Parathyroid adenoma (tissue), 2 donors: ENCODE results near the gene KDM5C.

Experiments
- H2AFZ ChIP-seq: fragments of 300-600 bp; sonication (generic); one replicate; pipeline ENCODE4 v1.7.0; 2017; ENCODE audit warnings: antibody characterized with exemption, mild to moderate bottlenecking
- H3K27ac ChIP-seq: fragments of 300-600 bp; sonication (generic); one replicate; pipeline ENCODE4 v1.7.0; 2017
- H3K27me3 ChIP-seq: fragments of 300-600 bp; sonication (generic); one replicate; pipeline ENCODE4 v1.7.0; 2017; ENCODE audit warnings: low read length; ENCODE audit not compliant: control insufficient read depth, insufficient read depth
- H3K36me3 ChIP-seq: fragments of 300-600 bp; sonication (generic); one replicate; pipeline ENCODE4 v1.7.0; 2017; ENCODE audit warnings: low read length; ENCODE audit not compliant: control insufficient read depth, insufficient read depth
- H3K4me1 ChIP-seq: fragments of 300-600 bp; sonication (generic); one replicate; pipeline ENCODE4 v1.7.0; 2017; ENCODE audit warnings: control low read depth
- H3K4me2 ChIP-seq: fragments of 300-600 bp; sonication (generic); one replicate; pipeline ENCODE4 v1.7.0; 2017; ENCODE audit warnings: low read length
- H3K4me3 ChIP-seq: fragments of 300-600 bp; sonication (generic); one replicate; pipeline ENCODE4 v1.7.0; 2017; ENCODE audit warnings: low read depth, low read length
- H3K79me2 ChIP-seq: fragments of 300-600 bp; sonication (generic); one replicate; pipeline ENCODE4 v1.7.0; 2017; ENCODE audit warnings: control low read depth
- H3K9ac ChIP-seq: fragments of 300-600 bp; sonication (generic); one replicate; pipeline ENCODE4 v1.7.0; 2017; ENCODE audit warnings: mild to moderate bottlenecking
- H3K9me3 ChIP-seq: fragments of 300-600 bp; sonication (generic); one replicate; pipeline ENCODE4 v1.7.0; 2017; ENCODE audit warnings: low read length; ENCODE audit not compliant: control insufficient read depth
- TF ChIP-seq, protein P1 (sequence below): fragments of 300-600 bp; sonication (generic); IDR thresholded peaks from one replicate; pipeline ENCODE4 v1.7.0; 2017; ENCODE audit warnings: antibody characterized with exemption, mild to moderate bottlenecking
- donor health status: primary hyperparathyroidism.

KDM5C gene

DNA sequence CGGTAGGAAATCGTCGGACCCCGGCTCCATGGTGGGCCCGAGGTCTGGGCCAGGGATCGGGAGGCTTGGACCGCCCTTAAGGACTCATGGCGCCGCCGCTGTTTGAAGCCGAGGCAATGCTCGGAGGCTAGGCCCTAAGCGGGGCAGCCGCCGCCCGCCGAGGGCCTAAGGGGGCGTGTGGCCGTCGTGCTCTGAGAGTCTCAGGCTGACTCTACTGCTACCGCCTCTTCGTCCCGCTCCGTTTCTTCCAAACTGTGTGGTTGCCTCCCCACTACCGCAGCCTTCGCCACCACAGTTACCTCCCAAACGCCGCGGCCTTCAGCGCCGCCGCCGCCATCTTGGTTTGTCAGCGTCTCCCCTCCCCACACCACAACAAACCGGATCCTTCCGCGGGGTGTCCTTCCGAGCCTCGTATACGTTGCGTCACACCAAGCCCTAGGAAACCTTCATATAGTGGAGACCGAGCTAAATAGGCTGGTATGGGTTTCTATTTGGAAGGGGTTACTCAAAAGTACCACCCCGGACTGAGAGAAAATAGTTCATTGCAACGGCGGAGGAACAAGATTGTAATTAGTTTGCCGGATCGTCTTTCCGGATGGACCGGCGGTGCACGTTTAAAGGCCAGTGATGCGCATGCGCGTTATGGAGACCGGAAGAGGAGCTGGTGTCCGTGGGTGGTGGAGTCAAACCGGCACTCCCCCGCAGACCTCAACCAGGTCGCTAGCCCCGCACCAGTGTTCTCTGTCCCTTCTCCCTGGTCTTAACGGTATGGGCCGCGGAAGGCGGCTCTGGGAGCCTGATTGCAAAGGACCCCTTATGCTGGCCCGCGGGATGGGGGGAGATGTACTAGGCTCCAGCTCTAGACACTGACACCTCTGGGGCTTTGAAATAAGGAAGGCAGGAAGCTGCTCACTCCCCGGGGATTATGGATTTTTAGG lies at the start of gene KDM5C:
KDM5C (minus strand) TSS at position 348 of the 938 bp plus-strand sequence; CDS start at position 30, 318 bp downstream.
- Histone ChIP-seq H3K4me1 (no peaks in the 10 kb centered on the region), H3K79me2 (peaks cover 34% of the 10 kb centered on the region), H3K36me3 (no peaks in the 10 kb centered on the region), H3K4me3 (peak within 1 kb of the TSS; percentile 84), H3K4me2 (peak within 1 kb of the TSS; percentile 86), H3K27ac (peak within 1 kb of the TSS; percentile 95), H3K9me3 (no peaks in the 10 kb centered on the region), H2AFZ (peak within 1 kb of the TSS; percentile 91), H3K9ac (peak within 1 kb of the TSS; percentile 95), H3K27me3 (no peaks in the 10 kb centered on the region)
- TF ChIP-seq, protein P1, sequence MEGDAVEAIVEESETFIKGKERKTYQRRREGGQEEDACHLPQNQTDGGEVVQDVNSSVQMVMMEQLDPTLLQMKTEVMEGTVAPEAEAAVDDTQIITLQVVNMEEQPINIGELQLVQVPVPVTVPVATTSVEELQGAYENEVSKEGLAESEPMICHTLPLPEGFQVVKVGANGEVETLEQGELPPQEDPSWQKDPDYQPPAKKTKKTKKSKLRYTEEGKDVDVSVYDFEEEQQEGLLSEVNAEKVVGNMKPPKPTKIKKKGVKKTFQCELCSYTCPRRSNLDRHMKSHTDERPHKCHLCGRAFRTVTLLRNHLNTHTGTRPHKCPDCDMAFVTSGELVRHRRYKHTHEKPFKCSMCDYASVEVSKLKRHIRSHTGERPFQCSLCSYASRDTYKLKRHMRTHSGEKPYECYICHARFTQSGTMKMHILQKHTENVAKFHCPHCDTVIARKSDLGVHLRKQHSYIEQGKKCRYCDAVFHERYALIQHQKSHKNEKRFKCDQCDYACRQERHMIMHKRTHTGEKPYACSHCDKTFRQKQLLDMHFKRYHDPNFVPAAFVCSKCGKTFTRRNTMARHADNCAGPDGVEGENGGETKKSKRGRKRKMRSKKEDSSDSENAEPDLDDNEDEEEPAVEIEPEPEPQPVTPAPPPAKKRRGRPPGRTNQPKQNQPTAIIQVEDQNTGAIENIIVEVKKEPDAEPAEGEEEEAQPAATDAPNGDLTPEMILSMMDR, result no peak

DNA sequence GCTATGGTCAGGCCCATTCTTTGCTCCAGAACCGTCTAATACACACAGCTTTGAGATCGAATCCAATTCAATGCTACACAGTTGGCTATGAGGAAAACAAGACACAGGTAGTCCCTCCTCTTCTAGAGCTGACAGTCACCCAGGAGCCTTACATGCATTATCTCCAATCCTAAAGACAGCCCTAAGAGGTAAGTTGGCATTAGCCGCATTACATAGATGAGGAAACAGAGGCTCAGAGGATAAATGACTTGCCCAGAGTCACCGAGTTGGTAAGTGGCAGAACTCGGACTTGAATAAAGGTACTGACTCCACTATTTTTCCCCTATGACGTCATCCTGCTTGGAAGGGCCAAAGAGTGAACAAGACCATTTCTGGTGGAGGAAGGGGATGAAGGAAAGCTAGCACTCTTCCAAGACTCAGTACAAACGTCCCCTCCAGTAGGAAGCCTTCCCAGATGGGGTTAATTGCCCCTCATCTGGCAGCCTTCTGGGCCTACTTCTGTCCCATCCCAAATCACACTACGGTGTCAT lies 47.9 kb upstream of the KDM5C start:
- no peak overlapping the region for H2AFZ ChIP-seq
- no peak overlapping the region for H3K9ac ChIP-seq
- no peak overlapping the region for H3K4me2 ChIP-seq
- H3K27me3 ChIP-seq, result no peaks in the 10 kb centered on the region
- H3K79me2 ChIP-seq, result peaks cover 15% of the 10 kb centered on the region
- no peak overlapping the region for H3K4me3 ChIP-seq
- no peaks in the 10 kb centered on the region for H3K9me3 ChIP-seq
- H3K36me3 ChIP-seq, result no peaks in the 10 kb centered on the region
- H3K27ac ChIP-seq, result no peak overlapping the region
- TF ChIP-seq, protein P1, result no peak
- H3K4me1 ChIP-seq, result no peaks in the 10 kb centered on the region

DNA sequence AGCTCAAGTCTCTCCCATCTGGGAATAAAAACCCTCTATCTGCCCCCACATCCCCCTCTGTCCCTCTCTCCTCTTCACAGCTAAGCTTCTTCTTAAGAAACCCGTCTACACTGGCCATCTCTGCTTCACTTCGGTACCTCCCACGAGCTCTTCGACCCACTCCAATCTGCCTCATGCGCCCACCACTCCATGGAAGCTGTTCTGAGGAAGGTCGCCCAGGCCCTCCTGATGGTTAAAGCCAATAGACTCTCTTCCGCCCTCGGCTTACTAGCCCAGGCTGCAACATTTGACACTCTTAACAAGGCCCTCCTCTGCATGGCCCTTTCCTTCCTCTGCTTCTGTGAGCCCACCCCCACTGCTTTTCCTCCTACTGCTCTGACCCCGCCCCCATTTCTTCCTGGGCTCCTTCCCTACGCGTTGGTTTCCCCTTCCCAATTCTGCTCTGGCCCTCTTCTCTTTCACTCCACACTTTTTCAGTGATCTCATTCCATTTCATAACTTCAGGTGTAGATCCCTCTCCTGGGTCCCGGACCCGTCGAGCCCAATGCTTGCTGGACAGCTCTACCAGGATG lies 44.6 kb upstream of the KDM5C start:
- no peak overlapping the region for H3K4me3 ChIP-seq
- H3K27me3 ChIP-seq, result no peaks in the 10 kb centered on the region
- H3K9me3 ChIP-seq, result no peaks in the 10 kb centered on the region
- H3K9ac ChIP-seq, result no peak overlapping the region
- H3K4me1 ChIP-seq, result peaks cover 6% of the 10 kb centered on the region
- H3K79me2 ChIP-seq, result peaks cover 12% of the 10 kb centered on the region
- no peak overlapping the region for H2AFZ ChIP-seq
- no peak overlapping the region for H3K27ac ChIP-seq
- no peak overlapping the region for H3K4me2 ChIP-seq
- H3K36me3 ChIP-seq, result no peaks in the 10 kb centered on the region
- TF ChIP-seq, protein P1, result no peak

DNA sequence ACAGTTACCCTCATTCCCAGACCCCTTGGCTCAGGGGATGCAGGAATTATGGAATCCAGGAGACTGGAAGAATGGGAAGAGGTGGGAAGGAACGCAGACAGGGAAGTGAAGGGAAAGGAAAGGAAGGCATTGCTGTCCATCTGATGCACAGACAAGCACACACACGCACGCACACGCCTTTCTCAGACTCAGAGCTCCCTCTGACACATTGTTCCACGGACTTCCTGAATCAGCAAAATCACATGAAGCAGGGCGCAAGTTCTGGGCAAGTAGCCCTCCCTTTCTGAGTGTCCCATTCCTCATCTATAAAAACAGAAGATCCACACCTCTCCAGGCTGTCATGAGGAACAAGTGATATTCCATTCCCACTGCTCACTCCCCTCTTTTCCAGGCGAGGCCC lies 43.2 kb upstream of the KDM5C start:
- Histone ChIP-seq H3K27ac (no peak overlapping the region), H3K79me2 (peaks cover 10% of the 10 kb centered on the region), H3K9ac (no peak overlapping the region), H3K4me3 (no peak overlapping the region), H3K4me2 (no peak overlapping the region), H3K36me3 (no peaks in the 10 kb centered on the region), H3K9me3 (no peaks in the 10 kb centered on the region), H3K4me1 (peaks cover 6% of the 10 kb centered on the region), H3K27me3 (no peaks in the 10 kb centered on the region), H2AFZ (no peak overlapping the region)
- TF ChIP-seq, protein P1, result no peak
